ENCODE data around the gene FLYWCH2.

Gene FLYWCH2

DNA sequence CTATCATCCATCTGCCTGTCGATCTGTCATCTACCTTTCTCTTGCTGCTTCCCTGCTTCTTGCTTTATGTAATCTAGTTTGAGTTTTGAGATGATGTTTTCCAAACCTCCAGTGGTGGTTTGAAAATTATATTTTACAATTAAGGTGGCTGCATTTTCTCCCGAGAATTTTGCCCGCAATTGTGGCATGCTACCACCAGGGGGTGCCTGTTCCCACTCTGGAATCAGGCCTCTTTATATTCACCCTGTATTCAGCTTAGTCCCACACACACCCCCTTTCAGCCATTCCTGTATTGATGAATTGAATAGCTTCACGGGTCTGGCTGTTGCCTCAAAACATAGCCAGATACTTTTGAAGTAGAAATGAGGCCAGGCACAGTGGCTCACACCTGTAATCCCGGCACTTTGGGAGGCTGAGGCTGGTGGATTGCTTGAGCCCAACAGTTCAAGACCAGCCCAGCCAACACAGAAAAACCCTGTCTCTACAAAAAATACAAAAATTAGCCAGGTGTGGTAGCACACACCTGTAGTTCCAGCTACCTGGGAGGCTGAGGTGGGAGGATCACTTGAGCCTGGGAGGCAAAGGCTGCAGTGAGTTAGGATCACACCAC, 28.2 kb upstream of the FLYWCH2 start:
- DNase-seq: no peak

- DNase-seq: no peak
Observed at GRCh38 chr16:2855536-2855935, 27.5 kb upstream of the FLYWCH2 start.

DNA sequence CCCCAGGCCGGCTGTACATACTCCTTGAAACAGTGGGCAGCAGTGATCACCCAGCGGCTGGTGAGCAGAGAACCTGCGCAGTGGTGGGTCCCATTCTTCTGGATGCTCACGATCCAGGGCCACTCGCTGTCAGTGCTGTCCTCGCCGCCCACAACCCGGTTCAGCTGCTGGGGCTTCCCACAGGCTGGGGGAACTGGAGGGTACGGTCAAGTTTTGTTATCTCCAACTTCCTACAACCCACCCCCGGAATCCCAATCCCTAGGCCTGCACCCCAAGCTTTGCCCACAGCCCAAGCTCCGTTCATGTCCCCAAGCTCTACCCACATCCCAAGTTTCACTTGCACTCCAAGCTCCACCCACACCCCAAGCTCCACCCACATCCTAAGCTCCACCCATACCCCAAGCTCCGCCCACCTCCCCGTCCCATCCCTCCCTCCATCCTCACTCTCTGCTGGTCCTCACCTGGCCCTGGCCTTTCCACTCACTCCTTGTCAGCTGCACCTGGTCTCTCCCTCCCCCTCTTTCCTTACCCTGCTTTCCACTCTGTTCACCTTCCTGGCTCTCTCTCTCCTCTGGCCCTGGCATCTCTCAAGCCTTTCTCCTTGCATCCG, 26.8 kb upstream of the FLYWCH2 start:
- no peak for DNase-seq

- DNase-seq: no peak
Observed at GRCh38 chr16:2856686-2857450, 26.1 kb upstream of the FLYWCH2 start.

DNA sequence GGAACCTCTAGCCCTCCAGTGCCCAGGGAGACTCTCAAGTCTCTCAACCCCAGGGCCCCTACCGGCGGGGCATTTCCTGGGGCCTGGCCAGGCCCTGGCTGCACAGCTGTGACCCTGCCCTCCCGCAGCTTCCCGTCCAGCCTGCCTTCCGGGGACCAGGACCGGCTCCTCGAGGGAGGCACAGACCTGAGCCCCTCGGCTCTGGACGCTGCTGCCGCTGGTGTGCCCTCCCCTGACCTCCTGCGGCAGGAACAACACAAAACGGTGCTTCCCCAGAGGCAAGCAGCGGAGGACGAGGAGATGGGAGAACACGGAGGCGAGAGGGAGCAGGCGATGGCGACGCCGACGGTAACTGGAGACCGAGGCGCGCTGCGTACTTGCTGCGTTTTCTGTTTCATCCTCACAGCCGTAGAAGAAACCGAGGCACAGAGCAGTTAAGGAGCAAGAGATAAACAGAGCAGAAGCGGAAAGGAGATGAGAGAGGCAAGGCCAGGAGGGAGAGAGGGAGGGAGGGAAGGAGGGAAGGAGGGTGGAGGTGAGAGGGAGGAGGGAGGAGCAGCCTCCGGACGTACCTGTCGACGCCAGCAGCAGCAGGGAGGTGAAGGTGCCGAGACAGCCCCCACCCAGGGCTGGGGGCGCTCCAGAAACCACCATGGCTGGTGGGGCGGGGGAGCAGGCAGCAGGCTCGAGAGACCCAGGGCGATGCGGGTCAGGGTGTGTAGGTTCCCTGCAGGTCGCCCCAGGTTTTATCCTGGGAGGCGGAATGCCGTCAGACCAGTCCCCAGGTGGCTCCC, 25.4 kb upstream of the FLYWCH2 start, which contains the start of gene PRSS22:
TSS of gene PRSS22 (minus strand) at position 720 of the 794 bp plus-strand sequence. CDS start at position 654, 66 bp downstream.
- DNase-seq: no peak

DNA sequence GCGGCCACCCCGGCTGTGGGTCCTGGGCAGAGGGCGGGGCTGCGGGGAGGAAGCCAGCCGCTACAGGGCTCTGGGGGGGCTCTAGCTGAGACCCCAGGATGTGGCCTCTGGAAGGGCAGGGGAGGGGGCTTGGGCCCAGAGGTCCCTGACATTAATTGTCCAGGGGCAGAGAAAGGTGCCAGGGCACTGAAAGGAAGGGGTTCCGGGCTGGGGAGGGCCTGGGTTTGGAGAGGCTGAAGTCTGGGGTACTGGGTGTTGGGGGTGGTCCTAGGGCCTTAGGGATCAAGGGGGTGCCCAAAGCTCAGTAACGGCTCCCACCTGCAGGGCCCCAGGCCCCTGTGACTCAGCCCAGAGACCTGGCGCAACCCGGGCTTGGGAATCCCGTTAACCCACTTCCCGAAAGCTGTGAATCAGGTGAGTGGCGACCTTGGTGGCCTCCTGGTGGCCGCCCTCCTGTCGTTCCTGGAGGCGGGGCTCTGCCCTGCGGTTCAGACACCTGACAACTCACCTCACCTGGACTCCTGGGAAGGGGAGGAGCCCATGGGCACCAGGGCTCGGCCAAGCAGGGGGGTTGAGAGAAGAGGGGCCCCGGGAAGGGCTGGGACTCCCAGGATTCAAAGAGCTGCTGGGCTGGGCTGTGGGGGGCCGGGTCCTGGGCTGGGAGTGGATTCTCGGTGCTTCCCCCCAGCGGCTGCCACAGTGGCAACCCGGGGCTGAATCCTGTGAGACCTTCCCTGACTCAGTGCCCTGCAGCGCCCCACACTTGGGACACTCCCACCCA, 24.6 kb upstream of the FLYWCH2 start:
- no peak for DNase-seq

- no peak for DNase-seq
Observed at GRCh38 chr16:2859686-2860265, 23.2 kb upstream of the FLYWCH2 start.

DNA sequence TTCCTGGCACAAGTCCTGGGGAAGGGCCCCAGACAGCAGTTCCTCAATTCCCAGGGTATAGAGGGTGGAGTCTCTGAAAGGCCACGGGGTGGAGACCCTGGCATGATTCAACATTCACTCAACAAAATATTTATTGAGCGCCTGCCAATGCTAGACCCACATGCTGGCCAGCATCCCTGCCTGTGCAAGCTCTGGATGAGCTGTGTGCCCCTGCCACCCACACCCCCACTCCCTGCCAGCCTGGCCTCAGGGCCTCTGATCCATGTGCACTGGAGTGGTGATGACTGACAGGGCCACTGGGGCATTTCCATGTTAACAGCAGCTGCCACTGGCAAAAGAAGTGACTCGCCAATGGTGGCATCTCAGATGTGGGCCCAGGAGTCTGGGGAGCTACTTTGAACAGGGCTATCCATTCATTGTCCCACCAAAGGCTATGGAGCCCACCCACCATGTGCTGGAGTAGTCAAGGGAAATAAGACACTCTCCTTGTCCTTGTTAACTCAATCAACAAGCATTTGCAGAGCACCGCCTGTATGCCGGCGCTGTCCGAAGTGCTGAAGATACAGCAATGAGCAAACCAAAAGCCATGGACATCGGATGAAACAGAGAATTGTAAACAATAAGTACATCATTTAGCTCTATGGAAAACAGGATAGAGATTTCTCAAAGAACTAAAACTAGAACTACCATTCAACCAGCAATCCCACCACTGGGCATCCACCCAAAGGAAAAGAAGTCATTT, 22.0 kb upstream of the FLYWCH2 start:
- no peak for DNase-seq

GRCh38 chr16:2865651-2866050, 17.4 kb upstream of the FLYWCH2 start:
- no peak for DNase-seq

DNA sequence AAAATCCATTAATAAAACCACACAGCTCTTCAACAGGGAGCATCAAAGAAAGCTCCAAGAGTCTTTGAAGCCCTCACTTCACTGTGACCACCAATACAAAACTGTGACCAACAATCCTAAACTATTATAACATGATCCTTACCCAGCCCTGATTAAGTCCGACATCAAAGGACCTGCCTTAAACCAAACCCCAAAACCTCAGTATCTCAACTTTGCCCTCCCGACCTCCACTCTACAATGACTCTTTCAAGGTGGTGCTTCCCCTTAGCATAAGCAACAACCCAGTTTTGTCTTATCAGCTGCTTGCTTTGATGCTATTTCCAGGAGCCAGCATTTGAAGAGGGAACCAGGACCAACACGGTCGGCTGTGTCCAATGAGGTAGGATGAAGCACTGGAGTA, 16.6 kb upstream of the FLYWCH2 start:
- no peak for DNase-seq

DNA sequence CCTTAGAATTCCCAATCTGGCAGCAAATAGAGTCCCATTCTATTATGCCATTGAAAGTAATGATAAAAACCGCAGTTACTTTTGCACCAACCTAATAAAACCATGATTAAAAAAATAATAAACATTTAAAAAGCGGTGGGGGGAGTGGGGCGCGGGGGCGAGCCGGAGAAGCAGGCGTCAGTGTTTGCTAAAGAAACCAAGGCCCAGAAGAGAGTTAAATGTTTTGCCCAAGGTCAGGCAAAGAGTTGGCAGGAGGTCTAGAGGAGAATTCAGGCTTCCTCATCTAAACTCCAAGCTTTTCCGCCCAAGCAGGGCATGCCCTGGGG, 15.4 kb upstream of the FLYWCH2 start:
- DNase-seq: no peak

- DNase-seq: peak; percentile 96
Observed at GRCh38 chr16:2867987-2868789, 14.8 kb upstream of the FLYWCH2 start.

DNA sequence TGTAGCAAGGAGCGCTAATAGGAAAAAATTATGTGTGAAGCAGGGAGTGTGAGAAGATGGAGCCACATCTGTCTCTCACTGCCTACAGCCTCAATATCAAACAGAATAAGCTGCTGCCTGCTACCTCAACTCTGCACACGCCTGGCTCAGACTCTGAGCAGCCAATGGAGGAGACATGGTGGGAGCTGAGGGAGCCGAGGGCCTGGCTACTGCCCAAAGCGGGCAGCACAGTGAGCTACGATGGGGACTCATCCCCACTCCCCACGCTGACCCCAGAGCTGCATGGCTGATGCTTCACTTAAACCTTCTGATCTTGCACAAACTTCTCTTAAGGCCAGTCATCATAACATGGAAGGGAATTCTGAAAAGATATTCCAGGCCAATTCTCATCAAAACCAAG, 11.1 kb upstream of the FLYWCH2 start:
- DNase-seq: no peak

GRCh38 chr16:2874032-2874911, 8.7 kb upstream of the FLYWCH2 start:
- DNase-seq: no peak

DNA sequence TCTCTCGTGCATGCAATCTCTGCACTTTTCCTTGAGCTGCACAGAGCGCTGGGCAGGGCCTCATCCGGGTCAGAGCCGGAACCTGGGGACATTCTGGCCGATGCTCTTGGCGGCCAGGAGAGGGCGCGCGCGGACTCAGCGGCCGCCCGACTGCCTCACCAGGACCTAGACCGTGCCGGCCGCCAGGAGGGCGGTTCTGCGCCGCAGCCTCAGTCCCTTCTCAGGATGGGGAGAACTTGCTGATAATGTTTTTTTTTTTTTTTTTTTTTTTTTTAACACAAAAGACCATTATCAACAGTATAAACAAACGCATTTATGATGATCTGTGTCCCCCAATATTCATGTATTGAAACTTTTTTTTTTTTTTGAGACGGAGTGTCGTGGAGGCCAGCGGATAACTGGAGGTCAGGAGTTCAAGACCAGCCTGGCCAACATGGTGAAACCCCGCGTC, 8.1 kb upstream of the FLYWCH2 start:
- peak; percentile 81 for DNase-seq

DNA sequence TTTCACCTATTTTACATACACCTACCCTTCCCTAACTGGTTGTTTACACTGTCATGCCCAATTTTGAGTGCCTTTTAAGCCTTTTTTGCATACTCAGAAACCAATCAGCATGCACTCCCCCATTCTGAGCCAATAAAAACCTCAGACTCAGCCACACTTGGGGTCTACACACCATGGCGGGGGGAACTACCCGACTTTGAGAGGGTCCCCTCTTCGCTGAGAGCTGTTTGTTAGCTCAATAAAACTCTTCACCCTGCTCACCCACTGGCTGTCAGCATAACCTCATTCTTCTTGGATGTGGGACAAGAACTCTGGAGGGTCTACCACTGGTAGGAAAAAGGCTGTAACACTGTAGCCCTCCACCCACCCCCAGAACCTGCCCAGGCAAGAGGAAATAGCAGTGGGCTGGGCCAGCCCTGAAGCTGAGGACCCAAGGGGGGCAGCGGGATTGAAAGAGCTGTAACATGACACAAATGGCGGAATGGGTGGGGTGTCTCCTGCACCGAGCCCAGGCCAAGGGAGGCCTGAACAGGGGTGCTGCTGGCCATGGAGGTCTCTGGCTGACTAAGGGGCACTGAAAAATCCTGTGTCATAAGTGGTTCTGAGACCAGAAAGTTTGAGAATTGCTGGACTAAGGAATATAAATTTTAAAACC, 3.0 kb upstream of the FLYWCH2 start:
- no peak for DNase-seq

- peak; percentile 31 for DNase-seq
Observed at GRCh38 chr16:2881783-2882649, 999 bp upstream of the FLYWCH2 start.

GRCh38 chr16:2883458-2883908, 468 bp downstream of the FLYWCH2 start:
- no peak for DNase-seq

Data from CD4-positive, alpha-beta T cell treated with Interleukin-12 subunit alpha and Interleukin-12 subunit beta, for 1 hour (primary cell).